GM18526 (cell line): ENCODE data around the gene TMPRSS3.

ENCODE experiments used
- POLR2A ChIP-seq: IDR thresholded peaks from 3 replicates; pipeline ENCODE4 v1.6.1; 2011; ENCODE audit not compliant: insufficient read length; ENCODE audit errors: extremely low read depth

TMPRSS3 gene

DNA sequence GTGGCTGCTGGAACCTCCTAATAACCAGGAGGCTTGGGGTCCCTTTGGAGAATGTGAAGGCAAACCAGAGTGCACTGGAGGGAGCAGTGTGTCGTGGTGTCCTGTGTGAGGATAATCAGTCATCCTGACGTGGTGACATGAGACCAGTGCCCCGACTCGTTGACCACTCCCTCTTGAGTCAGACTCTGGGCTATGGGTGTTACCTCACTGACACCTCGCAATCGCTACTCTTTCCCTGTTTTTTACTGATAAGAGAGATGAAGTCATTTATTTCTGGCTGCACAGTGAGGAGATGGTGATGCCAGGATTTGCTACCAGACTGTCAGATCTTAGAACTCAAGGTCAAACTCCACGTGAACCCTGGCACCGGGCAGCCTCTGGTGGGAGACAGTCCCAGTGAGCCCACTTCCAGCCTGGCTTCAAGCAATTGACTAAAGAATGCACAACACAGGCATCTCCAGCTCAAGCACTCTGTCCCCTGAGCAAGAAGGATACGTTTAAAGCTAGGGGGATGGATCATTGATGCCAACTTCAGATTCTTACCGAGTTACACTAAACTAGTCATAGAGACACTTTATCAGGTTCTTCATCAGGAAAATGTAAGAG, 38.2 kb upstream of the TMPRSS3 start:
- TF ChIP-seq POLR2A = no peak

GRCh38 chr21:42432695-42433094, 36.8 kb upstream of the TMPRSS3 start:
- TF ChIP-seq POLR2A = no peak

- no peak for TF ChIP-seq POLR2A
Observed at GRCh38 chr21:42431196-42431595, 35.3 kb upstream of the TMPRSS3 start.

- TF ChIP-seq POLR2A = no peak
Observed at GRCh38 chr21:42430521-42430920, 34.7 kb upstream of the TMPRSS3 start.

DNA sequence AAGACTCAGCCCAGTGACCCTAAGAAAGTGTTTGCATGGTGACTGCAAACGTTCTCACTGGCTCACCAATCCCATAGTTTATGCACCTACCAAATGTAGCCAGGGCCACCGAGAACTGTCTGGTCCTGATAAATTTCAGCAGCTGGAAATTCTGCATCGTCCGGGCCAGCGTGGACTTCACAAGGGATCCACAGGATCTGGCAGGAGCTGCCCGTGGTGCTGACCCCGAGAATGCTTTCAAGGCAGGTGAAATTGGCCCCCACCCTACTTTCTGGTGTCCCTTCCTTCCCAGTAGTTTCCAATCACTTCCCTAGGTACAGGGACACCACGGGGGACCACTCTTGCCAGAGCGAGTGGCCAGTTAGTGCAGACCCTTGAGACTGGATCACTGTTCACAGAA, 34.0 kb upstream of the TMPRSS3 start:
- TF ChIP-seq POLR2A = no peak

DNA sequence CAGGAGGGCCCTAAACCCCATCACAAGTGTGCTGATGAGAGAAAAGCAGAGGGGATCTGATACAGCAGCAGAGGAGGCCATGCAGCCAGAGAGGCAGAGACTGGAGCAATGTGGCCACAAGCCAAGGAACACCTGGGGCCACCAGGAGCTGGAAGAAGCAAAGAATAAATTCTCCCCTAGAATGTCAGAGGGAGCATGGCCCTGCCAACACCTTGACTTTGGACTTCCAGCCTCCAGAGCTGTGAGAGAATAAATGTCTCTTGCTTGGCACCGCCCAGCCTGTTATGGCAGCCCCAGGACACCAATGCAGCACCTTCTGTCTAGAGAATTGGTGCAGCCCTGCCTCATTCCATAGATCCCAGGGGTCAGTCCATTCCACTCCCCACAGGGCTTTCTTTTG, 33.2 kb upstream of the TMPRSS3 start:
- no peak for TF ChIP-seq POLR2A

DNA sequence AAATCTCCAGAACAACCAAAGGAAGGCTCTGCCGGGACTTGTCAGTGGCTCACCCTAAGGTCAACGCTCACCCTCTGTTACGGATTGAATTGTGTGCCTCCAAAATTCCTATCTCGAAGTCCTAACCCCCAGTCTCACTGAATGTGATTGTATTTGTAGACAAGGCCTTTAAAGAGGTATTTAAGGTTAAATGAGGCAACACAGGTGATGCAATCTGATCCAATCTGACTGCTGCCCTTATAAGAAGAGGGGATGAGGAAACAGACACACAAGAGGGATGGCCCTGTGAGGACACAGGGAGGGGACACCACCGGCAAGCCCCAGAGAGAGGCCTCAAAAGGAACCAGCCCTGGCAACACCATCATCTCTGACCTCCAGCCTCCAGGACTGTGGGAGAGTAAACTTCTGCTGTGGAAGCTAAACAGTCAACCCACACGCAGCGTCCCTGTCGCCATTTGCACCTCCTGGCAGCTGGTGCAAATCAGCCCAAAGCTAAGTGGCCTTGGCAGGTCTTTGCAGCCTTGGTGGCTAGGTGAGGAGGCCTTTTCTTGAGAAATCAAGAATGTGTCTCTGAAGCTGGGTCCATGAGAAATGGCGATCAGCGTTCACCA, 32.1 kb upstream of the TMPRSS3 start:
- no peak for TF ChIP-seq POLR2A

- TF ChIP-seq POLR2A = no peak
Observed at GRCh38 chr21:42426876-42427480, 31.1 kb upstream of the TMPRSS3 start.

- no peak for TF ChIP-seq POLR2A
Observed at GRCh38 chr21:42426424-42426823, 30.6 kb upstream of the TMPRSS3 start.

- TF ChIP-seq POLR2A = no peak
Observed at GRCh38 chr21:42425591-42425990, 29.7 kb upstream of the TMPRSS3 start.

- TF ChIP-seq POLR2A = no peak
Observed at GRCh38 chr21:42424914-42425541, 29.2 kb upstream of the TMPRSS3 start.

GRCh38 chr21:42423685-42424084, 27.8 kb upstream of the TMPRSS3 start:
- TF ChIP-seq POLR2A = no peak

DNA sequence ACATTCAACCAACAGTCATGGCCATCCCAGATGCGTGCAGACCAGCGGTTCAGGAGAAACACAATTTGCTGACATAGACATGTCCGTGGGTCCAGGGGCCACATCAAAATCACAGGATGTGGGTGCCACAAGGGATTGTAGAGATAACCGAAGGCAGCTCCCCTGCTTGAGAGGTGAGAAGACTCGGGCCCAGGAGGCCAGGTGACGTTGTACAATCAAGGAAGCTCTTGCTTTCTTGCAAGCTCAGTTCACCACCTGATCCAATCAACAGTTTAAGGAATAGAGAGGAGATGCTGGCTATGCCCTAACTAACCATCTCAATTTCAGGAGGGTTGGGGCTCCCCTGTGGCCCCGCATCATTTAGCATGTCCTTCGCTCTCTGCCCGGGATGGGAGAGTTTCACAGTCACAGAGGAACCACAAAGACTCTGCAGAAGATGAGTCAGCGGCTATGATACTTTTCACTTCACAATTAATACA, 27.4 kb upstream of the TMPRSS3 start:
- TF ChIP-seq POLR2A = no peak

DNA sequence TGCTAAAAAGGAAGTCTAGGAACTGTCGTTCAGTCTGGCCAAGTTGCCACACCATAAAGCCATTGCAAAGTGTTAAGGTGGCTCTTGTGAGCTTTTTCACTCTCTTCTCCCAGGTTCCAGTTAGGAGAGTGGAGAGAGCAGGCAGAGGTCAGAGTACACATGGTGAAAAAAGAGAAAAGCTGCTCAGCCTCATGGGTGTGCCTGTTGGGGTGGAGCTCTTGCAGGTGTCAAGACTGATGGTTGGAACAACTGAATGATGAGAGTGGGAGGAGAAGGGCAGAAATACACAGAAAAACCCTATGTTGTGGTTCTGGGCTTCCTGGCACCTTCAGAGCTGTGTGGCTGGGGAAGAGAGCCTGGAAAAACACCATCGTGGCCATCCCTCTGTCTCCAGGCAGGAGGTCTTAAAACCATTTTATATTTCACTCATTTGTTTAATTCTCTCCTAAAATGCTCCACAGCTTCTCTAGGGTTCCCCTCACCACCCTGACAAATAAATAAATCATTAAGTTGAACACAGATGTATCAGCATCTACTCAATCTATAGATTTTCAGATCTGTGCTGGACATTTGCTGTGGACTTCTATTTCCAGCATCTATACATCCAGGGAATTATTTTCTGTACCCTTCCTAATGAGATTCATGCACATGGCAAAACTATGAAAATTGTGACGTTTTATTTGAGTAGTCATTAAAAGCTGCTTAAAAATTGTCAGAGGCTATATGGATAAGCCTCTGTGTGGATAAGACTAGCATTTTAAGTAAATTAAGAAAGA, 25.4 kb upstream of the TMPRSS3 start:
- no peak for TF ChIP-seq POLR2A

GRCh38 chr21:42419845-42420244, 24.0 kb upstream of the TMPRSS3 start:
- no peak for TF ChIP-seq POLR2A
